ENCODE measurements around the gene ELP1.
"Not testable (repeated sequence)": the region's sequence is repeated elsewhere in the genome, so short reads cannot be mapped to it uniquely, and the experiment has no call there.

The ELP1 gene

GRCh38 chr9:108844391-108844790 is 89.5 kb downstream of the ELP1 start:
- H3K4me1 Mint-ChIP-seq, result peaks cover 22% of the 10 kb centered on the region
- H3K36me3 Mint-ChIP-seq (ENCODE audit: low read depth), result no peaks in the 10 kb centered on the region
- no peak overlapping the region for H3K4me3 Mint-ChIP-seq
- H3K9me3 Mint-ChIP-seq, result no peaks in the 10 kb centered on the region
- TF ChIP-seq CTCF (IDR thresholded peaks at IDR 0.05; ENCODE audit: unreplicated experiment in 3 of 3), result no peak
- H3K27ac Mint-ChIP-seq, result no peak overlapping the region
- H3K27me3 Mint-ChIP-seq (ENCODE audit: low read depth), result peaks cover 4% of the 10 kb centered on the region

- Mint-ChIP-seq H3K4me3 (no peak overlapping the region), H3K36me3 (ENCODE audit: low read depth) (no peaks in the 10 kb centered on the region), H3K27ac (no peak overlapping the region), H3K27me3 (ENCODE audit: low read depth) (peaks cover 4% of the 10 kb centered on the region), H3K9me3 (no peaks in the 10 kb centered on the region), H3K4me1 (peaks cover 22% of the 10 kb centered on the region)
- no peak for TF ChIP-seq CTCF (IDR thresholded peaks at IDR 0.05; ENCODE audit: unreplicated experiment in 3 of 3)
Measured at GRCh38 chr9:108842610-108843295, 91.2 kb downstream of the ELP1 start.

- H3K4me1 Mint-ChIP-seq, result peaks cover 20% of the 10 kb centered on the region
- H3K27me3 Mint-ChIP-seq (ENCODE audit: low read depth); H3K36me3 Mint-ChIP-seq (ENCODE audit: low read depth): not testable (repeated sequence)
Measured at GRCh38 chr9:108839561-108839960, 94.4 kb downstream of the ELP1 start.

GRCh38 chr9:108838017-108838416 is 95.9 kb downstream of the ELP1 start:
- Mint-ChIP-seq H3K4me3 (no peak overlapping the region), H3K27ac (no peak overlapping the region), H3K36me3 (ENCODE audit: low read depth) (no peaks in the 10 kb centered on the region), H3K27me3 (ENCODE audit: low read depth) (no peaks in the 10 kb centered on the region), H3K9me3 (no peaks in the 10 kb centered on the region), H3K4me1 (peaks cover 15% of the 10 kb centered on the region)
- no peak for TF ChIP-seq CTCF (IDR thresholded peaks at IDR 0.05; ENCODE audit: unreplicated experiment in 3 of 3)

More at GRCh38 chr9:108839561-108839960, 94.4 kb downstream of the ELP1 start:
- not testable (repeated sequence) for H3K9me3 Mint-ChIP-seq, H3K4me3 Mint-ChIP-seq, H3K27ac Mint-ChIP-seq

- Mint-ChIP-seq H3K9me3 (no peaks in the 10 kb centered on the region), H3K4me1 (peaks cover 15% of the 10 kb centered on the region), H3K27ac (no peak overlapping the region), H3K27me3 (ENCODE audit: low read depth) (no peaks in the 10 kb centered on the region), H3K4me3 (no peak overlapping the region), H3K36me3 (ENCODE audit: low read depth) (no peaks in the 10 kb centered on the region)
- no peak for TF ChIP-seq CTCF (IDR thresholded peaks at IDR 0.05; ENCODE audit: unreplicated experiment in 3 of 3)
Measured at GRCh38 chr9:108837530-108837929, 96.4 kb downstream of the ELP1 start.

GRCh38 chr9:108836781-108837180 is 97.1 kb downstream of the ELP1 start:
- Mint-ChIP-seq H3K27ac (no peak overlapping the region), H3K36me3 (ENCODE audit: low read depth) (no peaks in the 10 kb centered on the region), H3K4me1 (peaks cover 12% of the 10 kb centered on the region), H3K9me3 (no peaks in the 10 kb centered on the region), H3K4me3 (no peak overlapping the region), H3K27me3 (ENCODE audit: low read depth) (no peaks in the 10 kb centered on the region)
- TF ChIP-seq CTCF (IDR thresholded peaks at IDR 0.05; ENCODE audit: unreplicated experiment in 3 of 3), result no peak

Measured in nephron (organoid).